IMR-90 (cell line): ENCODE measurements around the gene CUL1. TPM values are rescaled to one million over a fixed set of nuclear protein-coding genes. Genes with fewer than 3 reads are reported as not detected.

Experiments used
- ATAC-seq: fragments of 200-7000 bp; cut with Tn5 transposase; 2 replicates; pipeline ENCODE4 v1.9.1; 2020; ENCODE audit warnings: low read depth, mild to moderate bottlenecking, moderate library complexity
- BruUV-seq: library from RNA; stranded (reverse); fragments of 400-500 nt; replicated peaks from 2 replicates; lab custom pipeline; 2021; lab: Mats Ljungman, UMichigan
- CTCF ChIA-PET: fragments of 300-600 bp; formaldehyde crosslinking; extraction: SDS; loops from one replicate; lab custom pipeline; 2021; ENCODE audit warnings: antibody characterized with exemption; lab: Yijun Ruan, JAX
- POLR2A ChIA-PET: fragments of 300-600 bp; sonication (Branson Sonifier 250); formaldehyde crosslinking; loops from one replicate; lab custom pipeline; 2022; ENCODE audit warnings: antibody characterized with exemption; ENCODE audit not compliant: unreplicated experiment; lab: Charles Lee
- DNase-seq: peaks from one replicate; pipeline ENCODE4 v3.0.0; 2013
- H2AFZ ChIP-seq: replicated peaks from 2 replicates; pipeline ENCODE3; 2013; ENCODE audit warnings: low read length, mild to moderate bottlenecking; ENCODE audit not compliant: poor library complexity
- H2AK5ac ChIP-seq: 2 replicates; pipeline ENCODE4 v1.6.1; 2013; ENCODE audit warnings: low read depth, low read length, inconsistent platforms
- H2AK9ac ChIP-seq: replicated peaks from 2 replicates; pipeline ENCODE3; 2013; ENCODE audit warnings: mild to moderate bottlenecking, low read depth, low read length, moderate library complexity; ENCODE audit not compliant: poor library complexity
- H2BK120ac ChIP-seq: 2 replicates; pipeline ENCODE4 v1.6.1; 2013; ENCODE audit warnings: low read depth, low read length, inconsistent platforms
- H2BK15ac ChIP-seq: 3 replicates; pipeline ENCODE4 v1.6.1; 2013; ENCODE audit warnings: low read depth, low read length, inconsistent platforms
- H2BK20ac ChIP-seq: 2 replicates; pipeline ENCODE4 v1.6.1; 2013; ENCODE audit warnings: low read depth, mild to moderate bottlenecking, inconsistent platforms, low read length, moderate library complexity
- H2BK5ac ChIP-seq: 2 replicates; pipeline ENCODE4 v1.6.1; 2013; ENCODE audit warnings: mild to moderate bottlenecking, low read depth, low read length, inconsistent platforms; ENCODE audit not compliant: poor library complexity, severe bottlenecking
- H3K14ac ChIP-seq: replicated peaks from 2 replicates; pipeline ENCODE4 v1.6.1; 2013; ENCODE audit warnings: low read depth, low read length, inconsistent platforms
- H3K18ac ChIP-seq: 2 replicates; pipeline ENCODE4 v1.6.1; 2013; ENCODE audit warnings: low read depth, low read length, control low read depth
- H3K23ac ChIP-seq: 2 replicates; pipeline ENCODE4 v1.6.1; 2013; ENCODE audit warnings: low read depth, low read length, inconsistent platforms
- H3K27ac ChIP-seq: 2 replicates; pipeline ENCODE4 v1.5.1; 2013; ENCODE audit warnings: mild to moderate bottlenecking, control low read depth, low read length; ENCODE audit not compliant: insufficient read depth
- H3K27me3 ChIP-seq: 2 replicates; pipeline ENCODE4 v1.6.1; 2013; ENCODE audit warnings: low read length; ENCODE audit not compliant: control insufficient read depth, insufficient read depth
- H3K36me3 ChIP-seq: 2 replicates; pipeline ENCODE4 v1.6.1; 2013; ENCODE audit warnings: low read length, mixed read lengths; ENCODE audit not compliant: control insufficient read depth, insufficient read depth
- H3K4ac ChIP-seq: 2 replicates; pipeline ENCODE4 v1.6.1; 2013; ENCODE audit warnings: low read depth, low read length, inconsistent platforms
- H3K4me1 ChIP-seq: 2 replicates; pipeline ENCODE4 v1.6.1; 2013; ENCODE audit warnings: low read length, mixed read lengths; ENCODE audit not compliant: control insufficient read depth, insufficient read depth
- H3K4me2 ChIP-seq: 2 replicates; pipeline ENCODE4 v1.6.1; 2013; ENCODE audit warnings: low read depth, mild to moderate bottlenecking, control low read depth, low read length, moderate library complexity
- H3K4me3 ChIP-seq: 2 replicates; pipeline ENCODE4 v1.5.1; 2013; ENCODE audit warnings: low read depth, mild to moderate bottlenecking, control low read depth, low read length, moderate library complexity; ENCODE audit not compliant: insufficient read depth
- H3K56ac ChIP-seq: 2 replicates; pipeline ENCODE4 v1.6.1; 2013; ENCODE audit warnings: low read length, inconsistent platforms; ENCODE audit not compliant: insufficient read depth; ENCODE audit errors: extremely low read depth
- H3K79me1 ChIP-seq, 2 experiments: 2 replicates each; pipeline ENCODE4 v1.6.1; 2013; ENCODE audit warnings: low read length in 2 of 2, inconsistent platforms in 1 of 2, low read depth in 1 of 2
- H3K9ac ChIP-seq: 2 replicates; pipeline ENCODE4 v1.6.1; 2013; ENCODE audit warnings: low read depth, low read length, control low read depth
- H3K9me1 ChIP-seq: 2 replicates; pipeline ENCODE4 v1.6.1; 2013; ENCODE audit warnings: low read length, inconsistent platforms; ENCODE audit not compliant: insufficient read depth
- H3K9me3 ChIP-seq: 2 replicates; pipeline ENCODE4 v1.6.1; 2013; ENCODE audit warnings: low read length; ENCODE audit not compliant: control insufficient read depth, insufficient read depth
- H4K20me1 ChIP-seq: 2 replicates; pipeline ENCODE4 v1.6.1; 2013; ENCODE audit warnings: low read length, inconsistent platforms; ENCODE audit not compliant: insufficient read depth
- H4K5ac ChIP-seq: 2 replicates; pipeline ENCODE4 v1.6.1; 2013; ENCODE audit warnings: mild to moderate bottlenecking, low read depth, low read length, control low read depth
- H4K8ac ChIP-seq, 2 experiments: 2 replicates each; pipeline ENCODE4 v1.6.1; 2013; ENCODE audit warnings: low read depth in 2 of 2, low read length in 2 of 2, control low read depth in 1 of 2, inconsistent platforms in 1 of 2
- H4K91ac ChIP-seq: 2 replicates; pipeline ENCODE4 v1.6.1; 2013; ENCODE audit warnings: low read depth, low read length, inconsistent platforms; ENCODE audit not compliant: insufficient read depth
- BHLHE40 ChIP-seq: fragments of 150-350 bp; IDR thresholded peaks from 2 replicates; pipeline ENCODE4 v1.6.1; 2016; ENCODE audit warnings: mild to moderate bottlenecking, low read depth, low read length
- CEBPB ChIP-seq: IDR thresholded peaks from 2 replicates; pipeline ENCODE4 v1.6.1; 2012; ENCODE audit warnings: low read depth, low read length, improper control_type of control experiment
- CHD1 ChIP-seq: IDR thresholded peaks from 2 replicates; pipeline ENCODE4 v1.6.1; 2012; ENCODE audit warnings: low read depth, low read length, improper control_type of control experiment
- FOS ChIP-seq: fragments of 150-350 bp; IDR thresholded peaks from 2 replicates; pipeline ENCODE4 v1.6.1; 2016; ENCODE audit warnings: low read depth, low read length
- MAFK ChIP-seq: IDR thresholded peaks from 2 replicates; pipeline ENCODE4 v1.6.1; 2012; ENCODE audit warnings: low read depth, low read length, improper control_type of control experiment
- MAZ ChIP-seq: IDR thresholded peaks from 2 replicates; pipeline ENCODE4 v1.6.1; 2012; ENCODE audit warnings: low read depth, mild to moderate bottlenecking, low read length, improper control_type of control experiment, moderate library complexity, borderline replicate concordance
- NFE2L2 ChIP-seq: fragments of 150-350 bp; IDR thresholded peaks from 2 replicates; pipeline ENCODE4 v1.6.1; 2016; ENCODE audit warnings: low read depth, mild to moderate bottlenecking, low read length
- RAD21 ChIP-seq: IDR thresholded peaks from 2 replicates; pipeline ENCODE4 v1.6.1; 2012; ENCODE audit warnings: low read length, improper control_type of control experiment
- RCOR1 ChIP-seq: IDR thresholded peaks from 2 replicates; pipeline ENCODE4 v1.6.1; 2012; ENCODE audit warnings: mild to moderate bottlenecking, low read length, improper control_type of control experiment; ENCODE audit not compliant: insufficient replicate concordance
- RFX5 ChIP-seq: IDR thresholded peaks from 2 replicates; pipeline ENCODE4 v1.8.0; 2012; ENCODE audit warnings: low read depth, mild to moderate bottlenecking, low read length, moderate library complexity
- SMC3 ChIP-seq: fragments of 150-350 bp; IDR thresholded peaks from 2 replicates; pipeline ENCODE4 v1.6.1; 2016; ENCODE audit warnings: low read depth, mild to moderate bottlenecking, antibody characterized with exemption, low read length, moderate library complexity
- WGBS, 2 experiments: methylation state at CpG; one replicate each; pipeline versions ENCODE4 v1.1.5 to v1.1.7; 2013; ENCODE audit warnings: missing lambda C conversion rate in 2 of 2; ENCODE audit not compliant: insufficient read length in 1 of 2; ENCODE audit errors: extremely low coverage in 2 of 2; 5-methylcytosine and 5-hydroxymethylcytosine counted together
- dilution Hi-C: fragments of 300-500 bp; cut with HindIII; formaldehyde crosslinking; loops from one replicate; pipeline ENCODE4 v1.14.3; 2018; ENCODE audit warnings: low sequenced_read_pairs; ENCODE audit not compliant: unreplicated experiment
- in situ Hi-C: fragments of 300-500 bp; cut with MboI; formaldehyde crosslinking; loops from 3 replicates; pipeline ENCODE4 v1.14.3; 2019; ENCODE audit warnings: low sequenced_read_pairs, inconsistent platforms, mixed read lengths
- intact Hi-C: fragments of 100-400 bp; cut with micrococcal nuclease; formaldehyde crosslinking; loops from 2 replicates; pipeline ENCODE4 v1.10.0; 2022
- polyA plus RNA-seq, 3 experiments: library from polyadenylated mRNA; depleted of rRNA; stranded (reverse); fragments of >200 nt; gene quantifications; 2 replicates each; pipeline ENCODE4 v1.2.3, GENCODE V29; 2012; ENCODE audit warnings: low replicate concordance in 1 of 3
- total RNA-seq: library from RNA; depleted of rRNA; stranded (reverse); fragments of >200 nt; gene quantifications from 2 replicates; pipeline ENCODE4 v1.2.3, GENCODE V29; 2012
- TF ChIP-seq, protein P1 (sequence below): fragments of 150-350 bp; IDR thresholded peaks from 2 replicates; pipeline ENCODE4 v1.6.1; 2017; ENCODE audit warnings: mild to moderate bottlenecking, antibody characterized with exemption, low read length, low read depth
- TF ChIP-seq, protein P2 (sequence below): fragments of 150-350 bp; IDR thresholded peaks from 2 replicates; pipeline ENCODE4 v1.6.1; 2016; ENCODE audit warnings: low read depth, mild to moderate bottlenecking, low read length, moderate library complexity, borderline replicate concordance

Gene CUL1
- total and polyA plus RNA-seq, 2 of the 4 experiments (the other 2 are of a cell fraction) = 44.0 to 46.2 TPM

DNA sequence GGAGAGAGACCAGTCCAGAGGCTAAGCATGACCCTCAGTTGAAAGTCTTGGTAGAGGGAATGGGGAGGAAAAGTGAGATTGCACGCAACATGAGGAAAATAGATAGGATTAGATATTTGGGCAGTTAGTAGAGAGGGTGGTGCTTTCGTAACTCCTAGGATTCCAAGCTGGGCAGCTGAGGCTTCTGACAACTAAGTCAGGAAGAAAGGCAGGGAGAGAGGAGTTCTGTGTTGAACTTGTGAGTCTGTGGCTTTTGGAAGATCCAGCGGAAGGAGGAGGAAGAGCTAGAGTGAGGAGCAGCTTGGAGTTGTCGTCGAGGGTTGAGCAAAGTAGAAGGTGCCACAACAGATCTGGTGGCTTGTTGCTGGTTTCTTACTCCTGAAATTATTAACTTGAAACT lies 21.8 kb downstream of the CUL1 start:
- H3K4me2 ChIP-seq = no peak overlapping the region

More for the DNA sequence above, 21.8 kb downstream of the CUL1 start:
- Histone ChIP-seq H2BK5ac (no peak overlapping the region), H2BK15ac (no peak overlapping the region), H2AFZ (no peak overlapping the region), H4K20me1 (peaks cover 88% of the 10 kb centered on the region), H4K5ac (no peak overlapping the region), H3K18ac (no peak overlapping the region), H3K23ac (no peak overlapping the region; the same call in 1 of the 2 replicates), H3K9ac (no peak overlapping the region), H3K79me1 (peaks cover 14 to 65% of the 10 kb centered on the region in 2 experiments), H3K14ac (no peak overlapping the region), H3K9me1 (peaks cover 28% of the 10 kb centered on the region), H2AK9ac (no peak overlapping the region), H2BK20ac (no peak overlapping the region), H3K4me3 (no peak overlapping the region), H3K36me3 (no peaks in the 10 kb centered on the region; the same call in 1 of the 2 replicates), H2BK120ac (no peak overlapping the region), H4K8ac (no peak overlapping the region), H2AK5ac (no peak overlapping the region), H3K9me3 (no peaks in the 10 kb centered on the region), H3K56ac (no peak overlapping the region), H3K27ac (no peak overlapping the region), H4K91ac (no peak overlapping the region), H3K4me1 (peaks cover 22% of the 10 kb centered on the region), H3K27me3 (no peaks in the 10 kb centered on the region), H3K4ac (no peak overlapping the region)
- 76% methylated on average over 2 of the region's 5 CpGs; no CpG with 5 or more reads in 1 of the 2 experiments for WGBS, 2 experiments
- ATAC-seq (peak; percentile 32; the same call in 1 of the 2 replicates), DNase-seq (no peak)
- TF ChIP-seq BHLHE40 = no peak
- TF ChIP-seq NFE2L2 = no peak
- TF ChIP-seq, protein P1, sequence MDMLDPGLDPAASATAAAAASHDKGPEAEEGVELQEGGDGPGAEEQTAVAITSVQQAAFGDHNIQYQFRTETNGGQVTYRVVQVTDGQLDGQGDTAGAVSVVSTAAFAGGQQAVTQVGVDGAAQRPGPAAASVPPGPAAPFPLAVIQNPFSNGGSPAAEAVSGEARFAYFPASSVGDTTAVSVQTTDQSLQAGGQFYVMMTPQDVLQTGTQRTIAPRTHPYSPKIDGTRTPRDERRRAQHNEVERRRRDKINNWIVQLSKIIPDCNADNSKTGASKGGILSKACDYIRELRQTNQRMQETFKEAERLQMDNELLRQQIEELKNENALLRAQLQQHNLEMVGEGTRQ = no peak
- TF ChIP-seq MAZ = no peak
- no peak for TF ChIP-seq RFX5
- no peak for TF ChIP-seq CEBPB
- TF ChIP-seq MAFK = no peak
- TF ChIP-seq SMC3 = no peak
- TF ChIP-seq, protein P2, sequence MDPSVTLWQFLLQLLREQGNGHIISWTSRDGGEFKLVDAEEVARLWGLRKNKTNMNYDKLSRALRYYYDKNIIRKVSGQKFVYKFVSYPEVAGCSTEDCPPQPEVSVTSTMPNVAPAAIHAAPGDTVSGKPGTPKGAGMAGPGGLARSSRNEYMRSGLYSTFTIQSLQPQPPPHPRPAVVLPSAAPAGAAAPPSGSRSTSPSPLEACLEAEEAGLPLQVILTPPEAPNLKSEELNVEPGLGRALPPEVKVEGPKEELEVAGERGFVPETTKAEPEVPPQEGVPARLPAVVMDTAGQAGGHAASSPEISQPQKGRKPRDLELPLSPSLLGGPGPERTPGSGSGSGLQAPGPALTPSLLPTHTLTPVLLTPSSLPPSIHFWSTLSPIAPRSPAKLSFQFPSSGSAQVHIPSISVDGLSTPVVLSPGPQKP = no peak
- no peak for TF ChIP-seq CHD1
- no peak for TF ChIP-seq FOS
- TF ChIP-seq RCOR1 = no peak
- no peak for TF ChIP-seq RAD21
- intact Hi-C loops = loop anchor here (2.0 kb wide), 1 partner anchor 16 kb away; no protein-coding TSS in a partner anchor
- ChIA-PET POLR2A (no interaction called here), CTCF (interaction anchor here (0.5 to 1.3 kb wide), 3 partner anchors 9 to 194 kb away, joined by 3 to 5 read pairs (median 3); no protein-coding TSS in a partner anchor)
- no TSS peak for BruUV-seq
- in situ Hi-C loops = no loop called here
- dilution Hi-C loops = no loop called here
